ENCODE data around the gene PKN3. TPM values are rescaled to one million over a fixed set of nuclear protein-coding genes. Genes with fewer than 3 reads are reported as not detected.

The PKN3 gene
- 1 to 10 TPM; 4.5 to 8.6 TPM for total RNA-seq

GRCh38 chr9:128702445-128702948, at the start of gene PKN3:
Gene PKN3, plus strand, starts transcription at chr9:128702503. Its CDS starts 413 bp downstream, at chr9:128702916.
- H3K4me1 ChIP-seq = peaks cover 0 to 12% of the 10 kb centered on the region in 2 donors
- H3K9me3 ChIP-seq = no peaks in the 10 kb centered on the region
- peak within 1 kb of the TSS; percentile 78 to 81 for H3K27ac ChIP-seq
- H3K27me3 ChIP-seq = no peaks in the 10 kb centered on the region
- peak; percentile 79 for DNase-seq (ENCODE audit: low spot score)
- peak within 1 kb of the TSS; percentile 69 to 78 for H3K4me3 ChIP-seq
- H3K36me3 ChIP-seq = no peaks in the 10 kb centered on the region
- peak; percentile 72 to 92 for TF ChIP-seq CTCF (IDR thresholded peaks at IDR 0.05)

GRCh38 chr9:128653908-128654307, 48.4 kb upstream of the PKN3 start:
- TF ChIP-seq CTCF (IDR thresholded peaks at IDR 0.05) = no peak
- H3K27ac ChIP-seq = no peak overlapping the region
- DNase-seq (ENCODE audit: low spot score) = no peak
- H3K4me3 ChIP-seq = no peak overlapping the region
- H3K27me3 ChIP-seq = no peaks in the 10 kb centered on the region
- peaks cover 0 to 6% of the 10 kb centered on the region in 2 donors for H3K4me1 ChIP-seq
- H3K9me3 ChIP-seq = no peaks in the 10 kb centered on the region
- no peaks in the 10 kb centered on the region for H3K36me3 ChIP-seq

GRCh38 chr9:128654481-128654880, 47.8 kb upstream of the PKN3 start:
- H3K4me3 ChIP-seq = no peak overlapping the region
- TF ChIP-seq CTCF (IDR thresholded peaks at IDR 0.05) = no peak
- H3K27me3 ChIP-seq = no peaks in the 10 kb centered on the region
- H3K4me1 ChIP-seq = peaks cover 0 to 6% of the 10 kb centered on the region in 2 donors
- DNase-seq (ENCODE audit: low spot score) = no peak
- no peak overlapping the region for H3K27ac ChIP-seq
- H3K9me3 ChIP-seq = no peaks in the 10 kb centered on the region
- H3K36me3 ChIP-seq = no peaks in the 10 kb centered on the region

GRCh38 chr9:128656416-128657343, 45.6 kb upstream of the PKN3 start, which contains the start of gene DYNC2I2:
Gene DYNC2I2, minus strand, starts transcription at chr9:128656847. Its CDS starts 121 bp downstream, at chr9:128656726.
- TF ChIP-seq CTCF (IDR thresholded peaks at IDR 0.05) = no peak
- Histone ChIP-seq H3K36me3 (no peaks in the 10 kb centered on the region), H3K27ac (peak within 1 kb of the TSS; percentile 94 to 97), H3K27me3 (no peaks in the 10 kb centered on the region), H3K9me3 (no peaks in the 10 kb centered on the region), H3K4me1 (peaks cover 0 to 6% of the 10 kb centered on the region in 2 donors), H3K4me3 (peak within 1 kb of the TSS; percentile 66 to 75)
- peak; percentile 96 for DNase-seq (ENCODE audit: low spot score)

- no peak for DNase-seq (ENCODE audit: low spot score)
- H3K4me1 ChIP-seq = peaks cover 0 to 6% of the 10 kb centered on the region in 2 donors
- no peak for TF ChIP-seq CTCF (IDR thresholded peaks at IDR 0.05)
- H3K9me3 ChIP-seq = no peaks in the 10 kb centered on the region
- H3K27ac ChIP-seq = peak overlapping the region; percentile 94 to 97
- H3K27me3 ChIP-seq = no peaks in the 10 kb centered on the region
- no peaks in the 10 kb centered on the region for H3K36me3 ChIP-seq
- peak overlapping the region in 1 of 2 donors; percentile 66 for H3K4me3 ChIP-seq
These were observed 45.0 kb upstream of the PKN3 start for GRCh38 chr9:128657344-128657704.
